HL-60 (cell line): ENCODE results near the gene SLBP.
A peak's percentile ranks its signal among the peaks of the same experiment; 100 is the strongest.

Experiments used
- DNase-seq, 2 experiments: peaks; one replicate each; pipeline ENCODE4 v3.0.0-alpha.2; 2010 to 2020; ENCODE audit warnings: low read depth in 1 of 2, low spot score in 1 of 2
- H3K27ac ChIP-seq: fragments of 250-450 bp; sonication (Bioruptor Pico); replicated peaks from 2 replicates; pipeline ENCODE4 v1.5.1; 2020; ENCODE audit warnings: mild to moderate bottlenecking, moderate library complexity
- H3K27me3 ChIP-seq: fragments of 250-450 bp; sonication (Bioruptor Pico); 2 replicates; pipeline ENCODE4 v1.5.1; 2021; ENCODE audit warnings: mild to moderate bottlenecking, moderate library complexity; ENCODE audit not compliant: insufficient read depth, poor library complexity, severe bottlenecking
- H3K4me3 ChIP-seq: replicated peaks from 2 replicates; pipeline ENCODE4 v1.5.1; 2011; ENCODE audit warnings: mild to moderate bottlenecking, control low read depth, low read length; ENCODE audit not compliant: insufficient read depth
- GABPA ChIP-seq: IDR thresholded peaks from 2 replicates; pipeline ENCODE4 v1.6.1; 2012; ENCODE audit warnings: low read depth
- POLR2AphosphoS5 ChIP-seq: IDR thresholded peaks from 2 replicates; pipeline ENCODE4 v1.6.1; 2012; ENCODE audit warnings: low read depth
- SPI1 ChIP-seq: IDR thresholded peaks from 2 replicates; pipeline ENCODE4 v1.6.1; 2012; ENCODE audit warnings: low read depth, mild to moderate bottlenecking, borderline replicate concordance
- TF ChIP-seq, protein P1 (sequence below): IDR thresholded peaks from one replicate; pipeline ENCODE4 v1.5.1; 2011; ENCODE audit warnings: low read length, control low read depth, inconsistent platforms; ENCODE audit not compliant: insufficient read depth
- TF ChIP-seq, protein P2 (sequence below): IDR thresholded peaks from 2 replicates; pipeline ENCODE4 v1.6.1; 2012; ENCODE audit warnings: low read depth; ENCODE audit not compliant: insufficient replicate concordance

SLBP gene

DNA sequence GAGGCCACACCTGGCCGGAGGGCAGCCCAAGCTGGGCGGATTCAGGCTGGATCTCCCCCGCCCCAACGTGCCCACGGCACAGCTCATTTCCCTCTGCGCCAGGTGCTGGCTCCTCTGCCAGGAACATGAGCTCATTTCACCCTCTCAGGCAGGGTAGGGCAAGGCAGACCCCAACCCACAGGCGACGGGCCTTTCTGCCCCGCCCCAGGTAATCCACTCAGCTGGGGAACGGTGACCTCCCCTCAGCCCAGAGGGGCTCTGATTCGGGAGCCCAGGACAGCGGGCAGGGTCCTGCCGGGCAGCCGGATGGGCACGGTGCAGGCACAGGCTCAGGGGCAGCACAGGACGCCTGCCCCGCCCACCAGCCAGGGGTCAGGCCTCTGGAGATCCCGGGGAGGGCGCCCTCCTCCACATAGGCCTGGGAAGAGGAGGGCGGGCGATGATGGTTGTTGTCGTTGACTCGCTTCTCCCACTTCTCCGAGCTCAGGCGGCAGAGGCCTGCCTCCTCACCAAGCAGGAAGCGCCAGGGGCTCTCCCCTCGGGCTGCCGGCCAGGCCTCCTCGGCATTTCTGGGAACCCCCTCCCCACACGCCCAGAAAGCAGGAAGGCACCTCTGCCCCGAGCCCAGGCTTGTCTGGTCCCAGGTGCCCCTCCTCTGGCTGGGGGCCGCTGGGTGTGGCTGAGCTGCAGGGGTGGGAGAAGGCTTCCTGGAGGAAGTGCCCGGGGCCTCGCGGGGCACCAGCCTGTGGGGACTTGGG, 40.3 kb upstream of the SLBP start:
- peak; percentile 32 to 53 for DNase-seq
- Histone ChIP-seq H3K27me3 (no peaks in the 10 kb centered on the region), H3K27ac (peak overlapping the region; percentile 78), H3K4me3 (no peak overlapping the region)
- no peak for TF ChIP-seq POLR2AphosphoS5
- peak; percentile 67; the same call in 1 of the 2 replicates for TF ChIP-seq SPI1

DNA sequence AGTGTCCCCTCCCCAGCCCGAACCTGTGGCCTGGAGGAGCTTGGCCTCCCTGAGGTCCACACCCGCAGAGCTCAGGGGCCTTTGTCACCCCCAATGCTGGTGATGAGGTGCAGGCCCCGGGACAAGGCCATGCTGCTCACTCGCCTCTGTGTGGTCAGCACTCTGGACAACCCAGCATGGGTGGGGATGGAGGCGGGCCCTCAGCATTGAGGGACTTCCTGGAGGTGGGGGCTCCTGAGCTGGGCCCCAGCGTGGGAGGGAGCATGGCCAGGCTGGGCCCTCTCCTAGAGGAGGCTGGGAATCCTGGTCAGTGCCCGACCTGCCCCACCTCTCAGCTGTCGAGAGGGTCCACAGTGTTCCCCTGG, 39.8 kb upstream of the SLBP start:
- Histone ChIP-seq H3K4me3 (no peak overlapping the region), H3K27me3 (no peaks in the 10 kb centered on the region), H3K27ac (no peak overlapping the region)
- DNase-seq: no peak
- TF ChIP-seq, protein P1, sequence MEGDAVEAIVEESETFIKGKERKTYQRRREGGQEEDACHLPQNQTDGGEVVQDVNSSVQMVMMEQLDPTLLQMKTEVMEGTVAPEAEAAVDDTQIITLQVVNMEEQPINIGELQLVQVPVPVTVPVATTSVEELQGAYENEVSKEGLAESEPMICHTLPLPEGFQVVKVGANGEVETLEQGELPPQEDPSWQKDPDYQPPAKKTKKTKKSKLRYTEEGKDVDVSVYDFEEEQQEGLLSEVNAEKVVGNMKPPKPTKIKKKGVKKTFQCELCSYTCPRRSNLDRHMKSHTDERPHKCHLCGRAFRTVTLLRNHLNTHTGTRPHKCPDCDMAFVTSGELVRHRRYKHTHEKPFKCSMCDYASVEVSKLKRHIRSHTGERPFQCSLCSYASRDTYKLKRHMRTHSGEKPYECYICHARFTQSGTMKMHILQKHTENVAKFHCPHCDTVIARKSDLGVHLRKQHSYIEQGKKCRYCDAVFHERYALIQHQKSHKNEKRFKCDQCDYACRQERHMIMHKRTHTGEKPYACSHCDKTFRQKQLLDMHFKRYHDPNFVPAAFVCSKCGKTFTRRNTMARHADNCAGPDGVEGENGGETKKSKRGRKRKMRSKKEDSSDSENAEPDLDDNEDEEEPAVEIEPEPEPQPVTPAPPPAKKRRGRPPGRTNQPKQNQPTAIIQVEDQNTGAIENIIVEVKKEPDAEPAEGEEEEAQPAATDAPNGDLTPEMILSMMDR: no peak
- no peak for TF ChIP-seq SPI1

DNA sequence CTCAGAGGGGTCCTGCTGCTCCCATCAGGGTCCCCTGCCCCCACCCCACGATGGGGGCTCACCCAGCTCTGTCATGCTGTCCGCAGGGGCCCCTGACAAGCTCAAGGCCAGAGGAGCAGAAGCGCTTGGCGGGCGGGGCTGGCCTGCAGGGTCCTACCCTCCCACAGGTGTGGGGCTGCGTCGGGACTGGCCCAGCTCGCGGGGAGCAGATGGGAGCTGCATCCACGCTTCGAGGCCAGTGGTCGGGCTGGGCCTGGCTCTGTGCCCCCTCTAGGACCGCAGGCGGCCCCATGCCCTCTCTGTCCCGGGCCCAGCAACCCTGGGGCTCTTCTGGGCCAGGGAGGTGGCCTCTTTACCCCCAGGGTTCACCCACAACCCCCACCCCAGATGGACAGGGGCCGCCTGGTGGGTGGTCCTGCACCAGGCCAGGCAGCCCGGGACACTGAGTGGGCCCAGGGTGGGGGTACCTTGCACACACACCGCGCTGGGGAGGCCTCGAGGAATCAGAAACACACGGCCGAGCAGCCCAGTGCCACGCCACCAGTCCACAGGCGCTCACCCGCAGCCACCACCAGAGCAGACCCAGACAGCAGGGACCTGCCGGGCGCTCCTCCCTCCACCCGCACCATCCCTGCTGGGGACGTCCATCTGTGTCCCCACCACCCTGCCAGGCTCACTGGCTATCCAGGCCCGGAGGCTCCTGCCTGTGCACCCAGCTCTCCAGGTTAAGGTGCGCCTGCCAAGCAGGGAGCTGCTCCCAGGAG, 39.2 kb upstream of the SLBP start:
- Histone ChIP-seq H3K27ac (no peak overlapping the region), H3K27me3 (no peaks in the 10 kb centered on the region), H3K4me3 (no peak overlapping the region)
- no peak for DNase-seq
- TF ChIP-seq POLR2AphosphoS5: no peak
- TF ChIP-seq, protein P2, sequence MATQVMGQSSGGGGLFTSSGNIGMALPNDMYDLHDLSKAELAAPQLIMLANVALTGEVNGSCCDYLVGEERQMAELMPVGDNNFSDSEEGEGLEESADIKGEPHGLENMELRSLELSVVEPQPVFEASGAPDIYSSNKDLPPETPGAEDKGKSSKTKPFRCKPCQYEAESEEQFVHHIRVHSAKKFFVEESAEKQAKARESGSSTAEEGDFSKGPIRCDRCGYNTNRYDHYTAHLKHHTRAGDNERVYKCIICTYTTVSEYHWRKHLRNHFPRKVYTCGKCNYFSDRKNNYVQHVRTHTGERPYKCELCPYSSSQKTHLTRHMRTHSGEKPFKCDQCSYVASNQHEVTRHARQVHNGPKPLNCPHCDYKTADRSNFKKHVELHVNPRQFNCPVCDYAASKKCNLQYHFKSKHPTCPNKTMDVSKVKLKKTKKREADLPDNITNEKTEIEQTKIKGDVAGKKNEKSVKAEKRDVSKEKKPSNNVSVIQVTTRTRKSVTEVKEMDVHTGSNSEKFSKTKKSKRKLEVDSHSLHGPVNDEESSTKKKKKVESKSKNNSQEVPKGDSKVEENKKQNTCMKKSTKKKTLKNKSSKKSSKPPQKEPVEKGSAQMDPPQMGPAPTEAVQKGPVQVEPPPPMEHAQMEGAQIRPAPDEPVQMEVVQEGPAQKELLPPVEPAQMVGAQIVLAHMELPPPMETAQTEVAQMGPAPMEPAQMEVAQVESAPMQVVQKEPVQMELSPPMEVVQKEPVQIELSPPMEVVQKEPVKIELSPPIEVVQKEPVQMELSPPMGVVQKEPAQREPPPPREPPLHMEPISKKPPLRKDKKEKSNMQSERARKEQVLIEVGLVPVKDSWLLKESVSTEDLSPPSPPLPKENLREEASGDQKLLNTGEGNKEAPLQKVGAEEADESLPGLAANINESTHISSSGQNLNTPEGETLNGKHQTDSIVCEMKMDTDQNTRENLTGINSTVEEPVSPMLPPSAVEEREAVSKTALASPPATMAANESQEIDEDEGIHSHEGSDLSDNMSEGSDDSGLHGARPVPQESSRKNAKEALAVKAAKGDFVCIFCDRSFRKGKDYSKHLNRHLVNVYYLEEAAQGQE: no peak

DNA sequence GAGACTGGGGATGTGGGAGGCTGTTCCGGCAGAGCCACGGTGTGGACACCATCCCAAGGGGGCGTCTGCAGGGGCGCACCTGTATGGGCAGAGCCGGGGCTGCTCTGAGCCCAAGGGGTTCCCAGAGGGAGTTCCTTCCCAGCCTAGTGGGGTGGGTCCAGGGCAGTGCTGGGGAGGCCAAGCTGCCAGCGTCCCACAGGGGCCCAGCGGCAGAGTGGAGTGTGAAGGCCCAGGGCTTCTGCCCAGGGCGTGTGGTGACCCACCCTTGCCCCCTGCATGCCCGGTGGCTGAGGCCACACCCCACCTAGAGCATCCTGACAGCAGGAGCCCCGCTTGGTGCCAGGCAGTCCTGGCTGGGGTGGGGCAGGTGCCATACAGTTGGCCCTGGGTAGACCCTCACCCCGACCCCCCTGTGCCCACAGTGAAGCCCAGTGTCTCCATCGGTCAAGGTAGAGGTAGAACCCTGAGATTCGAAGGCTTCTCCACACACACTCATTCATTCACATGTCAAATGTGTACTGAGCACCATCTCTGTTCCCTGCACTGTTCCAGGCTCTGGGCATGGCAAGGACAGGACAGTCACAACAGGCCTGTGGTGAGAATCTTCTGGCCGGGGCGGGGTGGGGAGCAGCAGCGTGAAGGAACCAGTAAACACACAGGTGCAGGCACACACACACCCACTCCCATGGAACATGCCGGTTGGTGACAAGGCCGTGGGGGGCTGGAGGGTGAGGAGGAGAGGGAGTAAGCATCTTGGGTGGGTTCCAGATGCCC, 38.4 kb upstream of the SLBP start:
- no peak overlapping the region for H3K4me3 ChIP-seq
- DNase-seq: no peak
- TF ChIP-seq, protein P2: no peak
- no peak for TF ChIP-seq SPI1
- H3K27me3 ChIP-seq: no peaks in the 10 kb centered on the region
- H3K27ac ChIP-seq: no peak overlapping the region

DNA sequence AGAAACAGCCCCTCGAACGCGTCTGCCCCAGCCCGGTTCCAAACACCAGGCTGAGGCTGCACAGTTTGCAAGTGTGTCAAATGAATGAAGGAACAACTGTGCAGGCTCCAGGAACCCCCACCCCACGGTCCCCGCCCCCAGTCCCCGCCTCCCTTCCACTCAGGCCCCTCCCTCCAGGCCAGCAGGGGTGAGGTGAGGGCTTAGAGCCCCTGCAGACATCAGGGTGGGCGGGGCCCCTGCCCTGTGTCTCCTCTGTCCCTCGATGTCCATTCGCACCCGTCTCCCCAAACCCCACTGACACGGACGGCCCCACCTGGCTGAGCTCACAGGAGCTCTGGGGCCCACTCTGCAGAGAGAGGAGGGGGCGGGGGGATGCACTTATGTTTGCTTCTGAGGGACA, 37.7 kb upstream of the SLBP start:
- H3K27me3 ChIP-seq: no peaks in the 10 kb centered on the region
- H3K27ac ChIP-seq: no peak overlapping the region
- TF ChIP-seq POLR2AphosphoS5 (no peak), GABPA (no peak), SPI1 (no peak)
- TF ChIP-seq, protein P1: no peak
- TF ChIP-seq, protein P2: no peak
- DNase-seq: no peak
- H3K4me3 ChIP-seq: no peak overlapping the region
